Naive thymus-derived CD4-positive, alpha-beta T cell (primary cell): ENCODE results near the gene RUNX2. TPM values are rescaled to one million over a fixed set of nuclear protein-coding genes. Genes with fewer than 3 reads are reported as not detected.

Experiments
- ATAC-seq: fragments of 150-1000 bp; cut with Tn5 transposase; 2 replicates; pipeline ENCODE4 v1.10.0; 2021; ENCODE audit warnings: mild to moderate bottlenecking, moderate library complexity
- CTCF ChIA-PET: fragments of 350-600 bp; sonication (Branson Sonifier 250); formaldehyde crosslinking; loops from one replicate; lab custom pipeline; 2021; ENCODE audit warnings: antibody characterized with exemption; lab: Charles Lee
- POLR2A ChIA-PET: fragments of 350-600 bp; sonication (Branson Sonifier 250); formaldehyde crosslinking; loops from one replicate; lab custom pipeline; 2021; ENCODE audit warnings: antibody characterized with exemption, inconsistent platforms; lab: Charles Lee
- DNase-seq, 9 donors: peaks; one replicate each; pipeline versions ENCODE4 v3.0.0 to v3.0.0-alpha.2; 2020 to 2022; ENCODE audit warnings: mixed read lengths in 1 of 9
- H3K27ac ChIP-seq: one replicate; pipeline ENCODE4 v1.7.0; 2013; ENCODE audit warnings: mild to moderate bottlenecking, low read depth, low read length, moderate library complexity
- H3K27me3 ChIP-seq, 2 donors: one replicate each; pipeline ENCODE4 v1.7.0; 2013; ENCODE audit warnings: low read length in 2 of 2, mild to moderate bottlenecking in 2 of 2, moderate library complexity in 2 of 2; ENCODE audit not compliant: control insufficient read depth in 2 of 2, insufficient read depth in 2 of 2
- H3K36me3 ChIP-seq, 3 experiments: 1 replicate in 2 of 3; 2 replicates in 1 of 3; pipeline ENCODE4 v1.7.0; 2013; ENCODE audit warnings: low read length in 3 of 3, mild to moderate bottlenecking in 3 of 3, moderate library complexity in 1 of 3; ENCODE audit not compliant: insufficient read depth in 3 of 3, control insufficient read depth in 2 of 3
- H3K4me1 ChIP-seq, 2 donors: one replicate each; pipeline ENCODE4 v1.7.0; 2013; ENCODE audit warnings: low read length in 2 of 2, mild to moderate bottlenecking in 2 of 2, moderate library complexity in 1 of 2; ENCODE audit not compliant: control insufficient read depth in 2 of 2, insufficient read depth in 2 of 2
- H3K4me3 ChIP-seq: 2 replicates; pipeline ENCODE4 v1.7.0; 2013; ENCODE audit warnings: mild to moderate bottlenecking, low read length
- H3K9me3 ChIP-seq, 3 experiments: 1 replicate in 2 of 3; 2 replicates in 1 of 3; pipeline ENCODE4 v1.7.0; 2013; ENCODE audit warnings: low read length in 3 of 3; ENCODE audit not compliant: control insufficient read depth in 2 of 3
- H3K27ac Mint-ChIP-seq, 9 donors: one replicate each; pipeline ENCODE4 v1.8.0; 2020 to 2022; ENCODE audit warnings: mixed read lengths in 9 of 9, mild to moderate bottlenecking in 8 of 9, moderate library complexity in 5 of 9, inconsistent platforms in 2 of 9
- H3K27me3 Mint-ChIP-seq, 5 donors: one replicate each; pipeline ENCODE4 v1.8.0; 2021 to 2022; ENCODE audit warnings: mixed read lengths in 5 of 5, mild to moderate bottlenecking in 1 of 5
- H3K36me3 Mint-ChIP-seq, 5 donors: one replicate each; pipeline ENCODE4 v1.8.0; 2020 to 2022; ENCODE audit warnings: mixed read lengths in 5 of 5, mild to moderate bottlenecking in 3 of 5, inconsistent platforms in 1 of 5
- H3K4me1 Mint-ChIP-seq, 7 donors: one replicate each; pipeline ENCODE4 v1.8.0; 2020 to 2022; ENCODE audit warnings: mixed read lengths in 7 of 7, mild to moderate bottlenecking in 3 of 7, inconsistent platforms in 1 of 7
- H3K4me3 Mint-ChIP-seq, 10 donors: one replicate each; pipeline ENCODE4 v1.8.0; 2020 to 2022; ENCODE audit warnings: mild to moderate bottlenecking in 10 of 10, mixed read lengths in 10 of 10, moderate library complexity in 6 of 10, inconsistent platforms in 2 of 10
- H3K9me3 Mint-ChIP-seq, 11 donors: one replicate each; pipeline ENCODE4 v1.8.0; 2020 to 2022; ENCODE audit warnings: mixed read lengths in 11 of 11, mild to moderate bottlenecking in 4 of 11, inconsistent platforms in 1 of 11, moderate library complexity in 1 of 11
- intact Hi-C, 2 donors: fragments of 100-400 bp; cut with micrococcal nuclease; formaldehyde crosslinking; loops; one replicate each; pipeline ENCODE4 v1.15.1; 2023
- polyA plus RNA-seq, 2 donors: library from polyadenylated mRNA; unstranded; fragments of 300-500 nt; fragmentation: Illumina TruSeq; gene quantifications; one replicate each; pipeline ENCODE4 v1.2.3, GENCODE V29; 2021
- total RNA-seq, 6 experiments: library from RNA in 5 of 6; stranded (reverse) in 5 of 6; gene quantifications; 1 replicate in 5 of 6; 2 replicates in 1 of 6; pipeline ENCODE4 v1.2.3 and lab custom pipeline; 2021 to 2026

RUNX2 gene
- total and polyA plus RNA-seq, 7 experiments from 2014 or later, result 2.3 to 17.9 (median 13.9) TPM

DNA sequence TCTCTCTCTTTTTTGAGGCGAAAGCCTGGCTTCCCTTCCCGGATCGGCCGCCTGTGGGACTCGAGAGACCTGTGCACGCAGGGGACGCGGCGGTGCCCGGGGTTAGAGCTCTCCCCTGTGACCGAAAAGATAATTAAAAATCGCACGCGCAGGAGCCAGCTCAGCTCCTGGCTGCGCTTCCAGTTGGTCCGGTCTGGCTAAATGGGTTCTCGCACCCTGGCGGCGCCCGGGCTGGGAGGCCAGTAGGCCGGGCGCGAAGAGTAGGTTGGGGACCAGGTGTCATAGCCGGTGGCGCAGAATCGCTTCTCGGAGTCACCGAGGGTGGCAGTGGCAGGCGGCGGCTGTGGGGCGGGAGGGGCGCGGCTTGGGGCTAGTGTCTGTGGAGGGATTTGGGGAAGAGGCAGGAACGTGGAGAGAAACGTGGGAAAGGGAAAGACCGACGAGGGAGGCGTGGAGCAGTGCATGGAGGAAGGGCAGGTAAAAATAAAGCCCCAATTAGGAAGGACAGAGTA lies 91.5 kb downstream of the RUNX2 start:
- peaks cover 8% of the 10 kb centered on the region in 2 donors for H3K27me3 ChIP-seq
- Mint-ChIP-seq H3K36me3 (peaks cover 0 to 6% (median 0%) of the 10 kb centered on the region in 5 donors), H3K4me3 (peak overlapping the region; percentile 80 to 99 (median 94)), H3K9me3 (peaks cover 0 to 2% (median 0%) of the 10 kb centered on the region in 11 donors), H3K27me3 (peaks cover 0 to 58% (median 35%) of the 10 kb centered on the region in 5 donors), H3K4me1 (peaks cover 13 to 54% (median 36%) of the 10 kb centered on the region in 7 donors), H3K27ac (peak overlapping the region in 6 of 9 donors; percentile 2 to 87 (median 68))
- H3K4me3 ChIP-seq, result peak overlapping the region; percentile 80
- ChIA-PET POLR2A (interaction anchor here (0.9 to 4.1 kb wide), 6 partner anchors 9 to 762 kb away, joined by 3 to 21 read pairs (median 5); partner anchors contain the start of gene SUPT3H), CTCF (interaction anchor here (0.6 to 3.6 kb wide), 13 partner anchors 25 to 944 kb away, joined by 3 to 27 read pairs (median 3); partner anchors contain the start of gene SUPT3H)
- peaks cover 0 to 4% (median 0%) of the 10 kb centered on the region in 3 experiments for H3K36me3 ChIP-seq
- H3K9me3 ChIP-seq, result no peaks in the 10 kb centered on the region
- intact Hi-C loops, result loop anchor here (1.0 to 10.0 kb wide), 15 partner anchors 41 to 942 kb away; partner anchors contain the start of gene CLIC5 (in 1 of the 2)
- H3K4me1 ChIP-seq, result peaks cover 17 to 24% of the 10 kb centered on the region in 2 donors
- peak; percentile 32 to 66 (median 49) for DNase-seq
- ATAC-seq, result peak; percentile 40
- H3K27ac ChIP-seq, result no peak overlapping the region

DNA sequence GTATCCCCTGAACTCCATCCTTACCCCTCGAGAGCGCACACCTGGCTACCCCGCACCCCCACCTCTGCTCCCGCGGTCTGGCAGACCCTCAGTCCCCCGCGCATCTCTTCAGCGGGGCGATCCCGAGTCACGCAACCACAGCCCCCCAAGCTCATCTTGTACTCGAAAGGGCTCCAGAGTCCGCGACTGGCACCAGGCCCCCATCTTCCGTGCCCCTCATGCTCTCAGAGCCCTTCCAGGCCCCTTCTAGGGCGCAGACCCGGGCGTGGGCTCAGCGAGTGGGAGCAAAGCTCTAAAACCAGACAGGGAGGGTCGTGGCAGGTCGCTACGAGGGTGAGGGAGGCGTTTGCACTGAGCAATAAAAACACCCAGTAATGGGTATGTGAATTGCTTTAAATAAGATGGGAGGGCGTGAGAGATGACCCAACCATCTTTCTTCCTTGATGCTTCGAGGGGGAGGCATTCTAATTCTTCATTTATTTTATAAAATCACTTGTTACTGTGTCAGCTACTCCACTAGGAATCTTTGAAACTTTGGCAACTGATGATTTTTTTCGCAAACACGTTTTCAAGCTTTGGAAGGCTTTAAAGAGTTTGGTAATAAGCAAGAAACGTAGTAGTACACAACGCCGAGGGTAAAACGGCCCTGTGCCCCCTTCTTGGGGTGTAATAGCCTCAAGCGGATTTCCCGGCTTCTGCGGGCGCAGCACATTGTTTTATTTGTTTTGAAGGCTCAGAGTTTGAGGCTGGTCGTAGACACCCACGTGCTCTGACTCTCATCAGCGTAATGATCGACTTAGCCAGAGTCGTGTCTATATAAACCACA lies 92.2 kb downstream of the RUNX2 start:
- H3K27ac Mint-ChIP-seq, result peak overlapping the region; percentile 36 to 94 (median 80)

DNA sequence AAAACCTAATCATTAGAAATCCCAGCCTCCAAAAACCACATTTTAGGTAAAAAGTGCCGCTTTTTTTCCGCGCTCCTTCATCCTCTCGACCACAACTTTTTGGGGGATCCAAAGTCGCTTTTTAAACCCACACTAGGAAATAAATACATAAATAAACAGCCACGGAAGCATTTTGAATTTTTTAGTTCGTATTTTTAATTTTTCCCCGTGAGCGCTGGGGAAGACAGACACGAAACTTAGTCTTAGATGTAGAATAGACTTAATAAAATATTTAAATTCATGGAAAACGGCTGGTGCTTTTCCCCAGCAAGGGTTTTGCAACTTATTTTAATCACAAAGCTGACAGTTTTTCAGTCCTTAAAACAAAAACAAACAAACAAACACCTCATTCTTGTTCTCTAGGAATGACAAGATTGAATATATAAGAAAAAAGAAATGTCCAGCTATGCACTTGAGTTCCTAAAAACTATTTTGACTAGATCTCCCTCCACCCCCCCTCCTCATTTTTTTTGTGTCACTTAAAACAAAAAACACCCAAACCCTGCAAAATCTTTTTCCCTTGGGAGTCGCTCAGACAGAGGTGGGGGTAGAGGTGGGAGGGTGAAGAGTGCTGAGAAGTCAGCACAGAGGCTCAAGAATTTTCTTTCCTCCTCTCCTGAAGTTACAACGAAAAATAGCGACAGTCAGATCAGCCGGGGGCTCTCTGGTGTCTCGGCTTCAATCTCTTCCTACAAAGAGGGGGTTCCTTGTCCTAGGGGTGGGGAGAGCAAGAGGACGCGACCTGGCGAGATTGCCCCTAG lies 93.0 kb downstream of the RUNX2 start:
- Histone ChIP-seq H3K36me3 (peaks cover 0 to 4% (median 0%) of the 10 kb centered on the region in 3 experiments), H3K27ac (peak overlapping the region; percentile 53), H3K27me3 (peaks cover 8% of the 10 kb centered on the region in 2 donors), H3K4me3 (peak overlapping the region; percentile 80), H3K9me3 (no peaks in the 10 kb centered on the region), H3K4me1 (peaks cover 17 to 24% of the 10 kb centered on the region in 2 donors)
- Mint-ChIP-seq H3K27ac (peak overlapping the region; percentile 36 to 95 (median 80)), H3K4me1 (peaks cover 13 to 56% (median 43%) of the 10 kb centered on the region in 7 donors), H3K9me3 (peaks cover 0 to 2% (median 0%) of the 10 kb centered on the region in 11 donors), H3K27me3 (peaks cover 0 to 52% (median 28%) of the 10 kb centered on the region in 5 donors), H3K4me3 (peak overlapping the region; percentile 88 to 99 (median 94)), H3K36me3 (peaks cover 0 to 6% (median 0%) of the 10 kb centered on the region in 5 donors)
- no peak for ATAC-seq
- ChIA-PET POLR2A (interaction anchor here (0.6 to 4.1 kb wide), 11 partner anchors 43 to 765 kb away, joined by 3 to 21 read pairs (median 6); partner anchors contain the start of gene SUPT3H), CTCF (interaction anchor here (0.9 to 3.6 kb wide), 8 partner anchors 31 to 765 kb away, joined by 3 to 27 read pairs (median 4); no protein-coding TSS in a partner anchor)
- intact Hi-C loops, result loop anchor here (1.0 to 10.0 kb wide), 12 partner anchors 43 to 944 kb away; partner anchors contain the start of gene CLIC5 (in 1 of the 2)
- peak in 1 of 9 donors; percentile 20 for DNase-seq

More for the DNA sequence above, 92.2 kb downstream of the RUNX2 start:
- Mint-ChIP-seq H3K27me3 (peaks cover 0 to 55% (median 35%) of the 10 kb centered on the region in 5 donors), H3K9me3 (peaks cover 0 to 2% (median 0%) of the 10 kb centered on the region in 11 donors), H3K4me1 (peaks cover 13 to 56% (median 39%) of the 10 kb centered on the region in 7 donors), H3K4me3 (peak overlapping the region; percentile 80 to 99 (median 94)), H3K36me3 (peaks cover 0 to 6% (median 0%) of the 10 kb centered on the region in 5 donors)
- ChIA-PET CTCF (interaction anchor here (0.6 to 3.6 kb wide), 17 partner anchors 26 to 945 kb away, joined by 3 to 27 read pairs (median 3); partner anchors contain the start of gene SUPT3H), POLR2A (interaction anchor here (0.7 to 4.1 kb wide), 8 partner anchors 8 to 765 kb away, joined by 3 to 21 read pairs (median 5); partner anchors contain the start of gene SUPT3H)
- DNase-seq (peak in 7 of 9 donors; percentile 26 to 65 (median 36)), ATAC-seq (peak; percentile 41)
- Histone ChIP-seq H3K27ac (no peak overlapping the region), H3K9me3 (no peaks in the 10 kb centered on the region), H3K4me1 (peaks cover 17 to 24% of the 10 kb centered on the region in 2 donors), H3K36me3 (peaks cover 0 to 4% (median 0%) of the 10 kb centered on the region in 3 experiments), H3K27me3 (peaks cover 8% of the 10 kb centered on the region in 2 donors), H3K4me3 (peak overlapping the region; percentile 80)
- intact Hi-C loops, result loop anchor here (1.0 to 10.0 kb wide), 11 partner anchors 42 to 943 kb away; partner anchors contain the start of gene CLIC5 (in 1 of the 2)

DNA sequence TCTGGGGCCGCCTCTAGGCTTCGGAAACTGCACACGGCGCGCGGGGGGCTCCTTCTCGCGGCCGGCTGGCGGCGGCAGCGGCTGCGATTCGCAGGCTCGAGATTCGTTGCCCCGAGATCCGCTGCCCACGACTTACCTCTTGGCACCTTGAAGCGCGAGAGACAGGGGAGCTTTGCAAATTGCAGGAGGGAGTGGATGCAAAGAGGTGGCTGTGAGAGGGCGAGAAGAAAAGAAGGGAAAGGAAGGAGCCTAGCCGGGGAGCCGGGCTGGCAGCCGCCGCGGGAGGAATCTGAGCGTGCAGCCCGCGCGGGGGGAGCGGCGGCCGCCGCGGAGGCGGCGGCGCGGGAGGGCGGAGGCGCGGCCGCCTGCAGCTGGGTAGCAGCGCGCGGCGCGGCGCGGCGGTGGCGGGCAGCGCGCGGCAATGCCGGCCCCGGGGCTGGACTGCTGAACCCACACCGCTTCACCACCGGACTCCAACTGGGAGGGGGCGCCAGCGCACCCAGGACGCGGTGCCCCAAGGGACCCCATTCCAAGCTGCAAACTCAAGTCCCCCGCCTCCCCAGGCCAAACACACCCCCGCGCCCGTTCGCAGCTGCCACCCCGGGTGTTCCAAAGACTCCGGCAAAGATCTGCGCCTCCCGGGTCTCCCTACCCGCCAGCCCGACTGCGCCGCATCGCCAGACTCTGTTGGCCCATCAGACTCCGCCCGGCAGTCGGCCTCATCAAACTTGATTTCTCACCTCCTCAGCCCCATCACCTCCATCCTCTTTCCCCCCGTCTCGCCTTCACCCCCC lies 93.8 kb downstream of the RUNX2 start:
- ATAC-seq (peak; percentile 52), DNase-seq (peak in 7 of 9 donors; percentile 41 to 69 (median 44))
- peaks cover 0 to 48% (median 26%) of the 10 kb centered on the region in 5 donors for H3K27me3 Mint-ChIP-seq
- H3K36me3 ChIP-seq, result peaks cover 0 to 4% (median 0%) of the 10 kb centered on the region in 3 experiments
- peak overlapping the region; percentile 53 for H3K27ac ChIP-seq
- peaks cover 8% of the 10 kb centered on the region in 2 donors for H3K27me3 ChIP-seq
- CTCF ChIA-PET, result interaction anchor here (0.9 to 3.6 kb wide), 4 partner anchors 286 to 766 kb away, joined by 3 to 27 read pairs (median 8); no protein-coding TSS in a partner anchor
- H3K4me3 Mint-ChIP-seq, result peak overlapping the region; percentile 89 to 99 (median 94)
- no peaks in the 10 kb centered on the region for H3K9me3 ChIP-seq
- POLR2A ChIA-PET, result interaction anchor here (0.6 to 4.1 kb wide), 10 partner anchors 10 to 293 kb away, joined by 3 to 21 read pairs (median 6); partner anchors contain the start of gene SUPT3H
- intact Hi-C loops, result loop anchor here (1.0 to 10.0 kb wide), 13 partner anchors 45 to 945 kb away; partner anchors contain the start of genes CLIC5 (in 1 of the 2) and SUPT3H (in 1 of the 2)
- peak overlapping the region; percentile 54 to 95 (median 81) for H3K27ac Mint-ChIP-seq
- peaks cover 0 to 6% (median 0%) of the 10 kb centered on the region in 5 donors for H3K36me3 Mint-ChIP-seq
- peaks cover 13 to 52% (median 43%) of the 10 kb centered on the region in 7 donors for H3K4me1 Mint-ChIP-seq
- peak overlapping the region; percentile 80 for H3K4me3 ChIP-seq
- peaks cover 17 to 24% of the 10 kb centered on the region in 2 donors for H3K4me1 ChIP-seq
- H3K9me3 Mint-ChIP-seq, result peaks cover 0 to 2% (median 0%) of the 10 kb centered on the region in 11 donors
